Measurements from ENCODE around the gene PGAP2.

The PGAP2 gene

GRCh38 chr11:3831378-3832239, 23.2 kb downstream of the PGAP2 start:
- DNase-seq (ENCODE audit: low read depth, low spot score): no peak
- no peaks in the 10 kb centered on the region for H3K27me3 ChIP-seq (ENCODE audit: control insufficient read depth, insufficient read depth, low read length)
- no peak overlapping the region for H3K27ac ChIP-seq (ENCODE audit: low read length)
- H3K9me3 ChIP-seq (ENCODE audit: control insufficient read depth, insufficient read depth, low read length): no peaks in the 10 kb centered on the region
- no CpG with 5 or more reads among the region's 13 CpGs for WGBS (ENCODE audit: insufficient coverage, insufficient read length)
- H3K4me1 ChIP-seq (ENCODE audit: control insufficient read depth, insufficient read depth, low read length): peaks cover 8% of the 10 kb centered on the region
- H3K36me3 ChIP-seq (ENCODE audit: control insufficient read depth, insufficient read depth, low read length): peaks cover 7% of the 10 kb centered on the region; the same call in 1 of the 2 replicates
- no peak overlapping the region for H3K4me3 ChIP-seq (ENCODE audit: low read length)

GRCh38 chr11:3832816-3833215, 24.5 kb downstream of the PGAP2 start:
- peaks cover 4% of the 10 kb centered on the region for H3K4me1 ChIP-seq (ENCODE audit: control insufficient read depth, insufficient read depth, low read length)
- peaks cover 2% of the 10 kb centered on the region; the same call in 1 of the 2 replicates for H3K36me3 ChIP-seq (ENCODE audit: control insufficient read depth, insufficient read depth, low read length)
- no peak overlapping the region for H3K4me3 ChIP-seq (ENCODE audit: low read length)
- H3K27me3 ChIP-seq (ENCODE audit: control insufficient read depth, insufficient read depth, low read length): no peaks in the 10 kb centered on the region
- H3K9me3 ChIP-seq (ENCODE audit: control insufficient read depth, insufficient read depth, low read length): no peaks in the 10 kb centered on the region
- WGBS (ENCODE audit: insufficient coverage, insufficient read length): no CpG with 5 or more reads among the region's 2 CpGs
- DNase-seq (ENCODE audit: low read depth, low spot score): no peak
- no peak overlapping the region for H3K27ac ChIP-seq (ENCODE audit: low read length)

- WGBS (ENCODE audit: insufficient coverage, insufficient read length): no CpG with 5 or more reads among the region's 2 CpGs
- H3K36me3 ChIP-seq (ENCODE audit: control insufficient read depth, insufficient read depth, low read length): no peaks in the 10 kb centered on the region
These were observed 25.1 kb downstream of the PGAP2 start for GRCh38 chr11:3833449-3833848.

GRCh38 chr11:3834349-3834663, 25.9 kb downstream of the PGAP2 start:
- no peaks in the 10 kb centered on the region for H3K9me3 ChIP-seq (ENCODE audit: control insufficient read depth, insufficient read depth, low read length)
- no peak overlapping the region for H3K4me3 ChIP-seq (ENCODE audit: low read length)
- H3K36me3 ChIP-seq (ENCODE audit: control insufficient read depth, insufficient read depth, low read length): no peaks in the 10 kb centered on the region
- no peaks in the 10 kb centered on the region for H3K27me3 ChIP-seq (ENCODE audit: control insufficient read depth, insufficient read depth, low read length)
- H3K4me1 ChIP-seq (ENCODE audit: control insufficient read depth, insufficient read depth, low read length): peaks cover 4% of the 10 kb centered on the region
- no peak overlapping the region for H3K27ac ChIP-seq (ENCODE audit: low read length)
- WGBS (ENCODE audit: insufficient coverage, insufficient read length): no CpG with 5 or more reads among the region's 4 CpGs
- no peak for DNase-seq (ENCODE audit: low read depth, low spot score)

More at GRCh38 chr11:3833449-3833848, 25.1 kb downstream of the PGAP2 start:
- no peak for DNase-seq (ENCODE audit: low read depth, low spot score)
- Histone ChIP-seq H3K9me3 (ENCODE audit: control insufficient read depth, insufficient read depth, low read length) (no peaks in the 10 kb centered on the region), H3K4me3 (ENCODE audit: low read length) (no peak overlapping the region), H3K27ac (ENCODE audit: low read length) (no peak overlapping the region), H3K4me1 (ENCODE audit: control insufficient read depth, insufficient read depth, low read length) (peaks cover 4% of the 10 kb centered on the region), H3K27me3 (ENCODE audit: control insufficient read depth, insufficient read depth, low read length) (no peaks in the 10 kb centered on the region)

GRCh38 chr11:3834664-3835461, 26.5 kb downstream of the PGAP2 start:
- Histone ChIP-seq H3K9me3 (ENCODE audit: control insufficient read depth, insufficient read depth, low read length) (no peaks in the 10 kb centered on the region), H3K27me3 (ENCODE audit: control insufficient read depth, insufficient read depth, low read length) (no peaks in the 10 kb centered on the region), H3K4me3 (ENCODE audit: low read length) (no peak overlapping the region), H3K36me3 (ENCODE audit: control insufficient read depth, insufficient read depth, low read length) (no peaks in the 10 kb centered on the region), H3K4me1 (ENCODE audit: control insufficient read depth, insufficient read depth, low read length) (peaks cover 4% of the 10 kb centered on the region), H3K27ac (ENCODE audit: low read length) (no peak overlapping the region)
- DNase-seq (ENCODE audit: low read depth, low spot score): no peak
- WGBS (ENCODE audit: insufficient coverage, insufficient read length): no CpG with 5 or more reads among the region's 7 CpGs

GRCh38 chr11:3835751-3836150, 27.4 kb downstream of the PGAP2 start:
- no CpG with 5 or more reads among the region's 4 CpGs for WGBS (ENCODE audit: insufficient coverage, insufficient read length)
- peaks cover 4% of the 10 kb centered on the region for H3K4me1 ChIP-seq (ENCODE audit: control insufficient read depth, insufficient read depth, low read length)
- DNase-seq (ENCODE audit: low read depth, low spot score): no peak
- no peak overlapping the region for H3K27ac ChIP-seq (ENCODE audit: low read length)
- no peaks in the 10 kb centered on the region for H3K36me3 ChIP-seq (ENCODE audit: control insufficient read depth, insufficient read depth, low read length)
- no peaks in the 10 kb centered on the region for H3K27me3 ChIP-seq (ENCODE audit: control insufficient read depth, insufficient read depth, low read length)
- no peaks in the 10 kb centered on the region for H3K9me3 ChIP-seq (ENCODE audit: control insufficient read depth, insufficient read depth, low read length)
- H3K4me3 ChIP-seq (ENCODE audit: low read length): no peak overlapping the region

GRCh38 chr11:3836903-3837302, 28.5 kb downstream of the PGAP2 start:
- no CpG with 5 or more reads among the region's 5 CpGs for WGBS (ENCODE audit: insufficient coverage, insufficient read length)
- Histone ChIP-seq H3K27me3 (ENCODE audit: control insufficient read depth, insufficient read depth, low read length) (no peaks in the 10 kb centered on the region), H3K4me1 (ENCODE audit: control insufficient read depth, insufficient read depth, low read length) (peaks cover 4% of the 10 kb centered on the region), H3K4me3 (ENCODE audit: low read length) (no peak overlapping the region), H3K36me3 (ENCODE audit: control insufficient read depth, insufficient read depth, low read length) (no peaks in the 10 kb centered on the region), H3K9me3 (ENCODE audit: control insufficient read depth, insufficient read depth, low read length) (no peaks in the 10 kb centered on the region), H3K27ac (ENCODE audit: low read length) (no peak overlapping the region)
- no peak for DNase-seq (ENCODE audit: low read depth, low spot score)

GRCh38 chr11:3837793-3838192, 29.4 kb downstream of the PGAP2 start:
- DNase-seq (ENCODE audit: low read depth, low spot score): no peak
- Histone ChIP-seq H3K4me3 (ENCODE audit: low read length) (no peak overlapping the region), H3K27me3 (ENCODE audit: control insufficient read depth, insufficient read depth, low read length) (no peaks in the 10 kb centered on the region)

GRCh38 chr11:3838504-3838903, 30.1 kb downstream of the PGAP2 start:
- H3K9me3 ChIP-seq (ENCODE audit: control insufficient read depth, insufficient read depth, low read length): no peaks in the 10 kb centered on the region
- H3K36me3 ChIP-seq (ENCODE audit: control insufficient read depth, insufficient read depth, low read length): no peaks in the 10 kb centered on the region
- no CpG with 5 or more reads among the region's 2 CpGs for WGBS (ENCODE audit: insufficient coverage, insufficient read length)
- no peak for DNase-seq (ENCODE audit: low read depth, low spot score)
- no peak overlapping the region for H3K4me3 ChIP-seq (ENCODE audit: low read length)
- no peaks in the 10 kb centered on the region for H3K27me3 ChIP-seq (ENCODE audit: control insufficient read depth, insufficient read depth, low read length)
- H3K27ac ChIP-seq (ENCODE audit: low read length): no peak overlapping the region
- H3K4me1 ChIP-seq (ENCODE audit: control insufficient read depth, insufficient read depth, low read length): peaks cover 4% of the 10 kb centered on the region

More at GRCh38 chr11:3837793-3838192, 29.4 kb downstream of the PGAP2 start:
- H3K27ac ChIP-seq (ENCODE audit: low read length): no peak overlapping the region
- no peaks in the 10 kb centered on the region for H3K36me3 ChIP-seq (ENCODE audit: control insufficient read depth, insufficient read depth, low read length)
- WGBS (ENCODE audit: insufficient coverage, insufficient read length): no CpG with 5 or more reads among the region's 1 CpG
- peaks cover 4% of the 10 kb centered on the region for H3K4me1 ChIP-seq (ENCODE audit: control insufficient read depth, insufficient read depth, low read length)
- H3K9me3 ChIP-seq (ENCODE audit: control insufficient read depth, insufficient read depth, low read length): no peaks in the 10 kb centered on the region

- Histone ChIP-seq H3K36me3 (ENCODE audit: control insufficient read depth, insufficient read depth, low read length) (no peaks in the 10 kb centered on the region), H3K27ac (ENCODE audit: low read length) (no peak overlapping the region), H3K4me3 (ENCODE audit: low read length) (peak overlapping the region; percentile 69; the same call in 1 of the 2 replicates), H3K9me3 (ENCODE audit: control insufficient read depth, insufficient read depth, low read length) (no peaks in the 10 kb centered on the region), H3K27me3 (ENCODE audit: control insufficient read depth, insufficient read depth, low read length) (no peaks in the 10 kb centered on the region), H3K4me1 (ENCODE audit: control insufficient read depth, insufficient read depth, low read length) (peaks cover 4% of the 10 kb centered on the region)
- DNase-seq (ENCODE audit: low read depth, low spot score): no peak
- WGBS (ENCODE audit: insufficient coverage, insufficient read length): no CpG with 5 or more reads among the region's 46 CpGs
These were observed 31.9 kb downstream of the PGAP2 start for GRCh38 chr11:3840004-3840869.
